Frontal cortex (tissue), 4 donors: ENCODE measurements around the gene HMGXB4. TPM values are rescaled to one million over a fixed set of nuclear protein-coding genes. Genes with fewer than 3 reads are reported as not detected.

Source experiments
- DNase-seq, 2 donors: peaks; one replicate each; pipeline ENCODE4 v3.0.0; 2012; ENCODE audit warnings: low spot score in 2 of 2
- FAIRE-seq: peaks from 2 replicates; lab custom pipeline; 2012; peaks lifted over from hg19 to GRCh38; lab: Jason Lieb, UNC
- total RNA-seq: library from RNA; depleted of rRNA; stranded (reverse); fragments of >200 nt; gene quantifications from one replicate; pipeline ENCODE4 v1.2.3, GENCODE V29; 2014
- donor health status: control.
- donor health status: control.
- donor health status: control.

The HMGXB4 gene
- total RNA-seq, 1 donor from 2014 or later = 22.0 TPM

- DNase-seq (no peak), FAIRE-seq (no peak)
These were observed 50.6 kb downstream of the HMGXB4 start for GRCh38 chr22:35307892-35308291.

GRCh38 chr22:35308480-35309021 is 51.3 kb downstream of the HMGXB4 start:
- FAIRE-seq (no peak), DNase-seq (no peak)

- DNase-seq (no peak), FAIRE-seq (no peak)
These were observed 53.6 kb downstream of the HMGXB4 start for GRCh38 chr22:35310556-35311550.

GRCh38 chr22:35311551-35311999 is 54.3 kb downstream of the HMGXB4 start:
- DNase-seq (no peak), FAIRE-seq (no peak)

- FAIRE-seq (no peak), DNase-seq (no peak)
These were observed 55.1 kb downstream of the HMGXB4 start for GRCh38 chr22:35312198-35313059.

GRCh38 chr22:35313311-35314121 is 56.2 kb downstream of the HMGXB4 start:
- no peak for FAIRE-seq

GRCh38 chr22:35314161-35314942 is 57.1 kb downstream of the HMGXB4 start:
- FAIRE-seq (no peak), DNase-seq (no peak)

More at GRCh38 chr22:35313311-35314121, 56.2 kb downstream of the HMGXB4 start:
- no peak for DNase-seq

GRCh38 chr22:35315141-35315854 is 58.0 kb downstream of the HMGXB4 start:
- FAIRE-seq (no peak), DNase-seq (no peak)

- no peak for FAIRE-seq
- no peak for DNase-seq
These were observed 58.8 kb downstream of the HMGXB4 start for GRCh38 chr22:35315855-35316745.

- DNase-seq (no peak), FAIRE-seq (no peak)
These were observed 59.5 kb downstream of the HMGXB4 start for GRCh38 chr22:35316751-35317150.

GRCh38 chr22:35317680-35318290 is 60.5 kb downstream of the HMGXB4 start:
- FAIRE-seq (no peak), DNase-seq (no peak)

- FAIRE-seq = no peak
These were observed 61.3 kb downstream of the HMGXB4 start for GRCh38 chr22:35318346-35319215.

GRCh38 chr22:35319244-35319985 is 62.1 kb downstream of the HMGXB4 start:
- FAIRE-seq (no peak), DNase-seq (no peak)

More at GRCh38 chr22:35318346-35319215, 61.3 kb downstream of the HMGXB4 start:
- DNase-seq = no peak

GRCh38 chr22:35322126-35322525 is 64.8 kb downstream of the HMGXB4 start:
- FAIRE-seq = no peak
- no peak for DNase-seq

GRCh38 chr22:35322893-35323292 is 65.6 kb downstream of the HMGXB4 start:
- FAIRE-seq (no peak), DNase-seq (no peak)
